HG03571 (cell line): ENCODE results near the gene SAMD1.

ENCODE experiments used
- ATAC-seq: cut with Tn5 transposase; IDR thresholded peaks from one replicate; pipeline ENCODE4 v1.9.1; 2021; ENCODE audit not compliant: unreplicated experiment

The SAMD1 gene

DNA sequence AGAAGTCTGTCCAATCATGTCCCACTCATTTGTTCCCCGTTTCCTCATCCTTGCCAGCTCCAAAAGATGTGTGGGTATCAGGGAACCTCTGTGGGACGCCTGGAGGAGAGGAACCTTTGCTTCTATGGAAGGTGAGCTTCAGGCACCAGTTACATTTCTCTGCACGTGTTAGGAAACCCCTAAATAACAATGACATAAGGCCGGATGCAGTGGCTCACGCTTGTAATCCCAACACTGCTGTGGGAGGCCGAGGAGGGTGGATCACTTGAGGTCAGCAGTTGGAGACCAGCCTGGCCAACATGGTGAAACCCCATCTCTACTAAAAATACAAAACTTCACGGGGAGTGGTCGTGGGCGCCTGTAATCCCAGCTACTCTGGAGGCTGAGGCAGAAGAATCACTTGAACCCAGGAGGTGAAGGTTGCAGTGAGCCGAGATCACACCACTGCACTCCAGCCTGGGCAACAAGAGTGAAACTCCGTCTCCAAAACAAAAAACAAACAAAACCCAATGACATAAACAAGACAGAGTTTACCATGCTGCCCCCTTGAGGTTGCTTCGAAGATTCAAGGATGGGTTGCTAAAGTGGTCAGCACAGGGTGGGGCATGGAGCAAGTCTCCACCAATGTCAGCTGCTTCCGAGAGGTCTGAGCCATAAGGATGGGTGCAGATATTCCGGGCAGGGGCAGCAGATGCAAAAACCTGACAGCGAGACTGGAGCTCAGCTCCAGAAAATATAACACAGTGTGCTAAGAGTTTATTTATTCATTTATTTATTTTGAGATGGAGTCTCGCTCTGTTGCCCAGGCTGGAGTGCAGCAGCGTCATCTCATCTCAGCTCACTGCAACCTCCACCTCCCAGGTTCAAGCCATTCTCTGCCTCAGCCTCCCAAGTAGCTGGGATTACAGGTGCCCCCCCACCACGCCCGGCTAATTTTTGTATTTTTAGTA, 47.6 kb downstream of the SAMD1 start:
- peak; percentile 59 for ATAC-seq

GRCh38 chr19:14039181-14039580, 51.4 kb downstream of the SAMD1 start:
- no peak for ATAC-seq
